SK-N-MC (cell line): ENCODE measurements around the gene ABCA8.

Experiments
- DNase-seq: peaks from one replicate; pipeline ENCODE4 v3.0.0-alpha.2; 2011; ENCODE audit warnings: low read depth, low spot score
- H3K27ac ChIP-seq: fragments of 200-600 bp; sonication (generic); 2 replicates; pipeline ENCODE4 v1.5.1; 2016; ENCODE audit warnings: mixed run types
- H3K36me3 ChIP-seq: fragments of 200-600 bp; sonication (generic); 2 replicates; pipeline ENCODE4 v1.6.1; 2017; ENCODE audit warnings: antibody characterized with exemption, low read length, mixed read lengths; ENCODE audit not compliant: insufficient read depth
- H3K4me3 ChIP-seq: fragments of 200-600 bp; sonication (generic); 2 replicates; pipeline ENCODE4 v1.5.1; 2016
- H3K9ac ChIP-seq: fragments of 200-600 bp; sonication (generic); 2 replicates; pipeline ENCODE4 v1.8.0; 2017; ENCODE audit warnings: mixed run types, mixed read lengths; ENCODE audit not compliant: insufficient read length
- H3K9me3 ChIP-seq: fragments of 200-600 bp; sonication (generic); 2 replicates; pipeline ENCODE4 v1.6.1; 2017; ENCODE audit warnings: low read depth, mild to moderate bottlenecking, antibody characterized with exemption, low read length, moderate library complexity, mixed read lengths
- EZH2 ChIP-seq: fragments of 200-600 bp; sonication (generic); IDR thresholded peaks from one replicate; pipeline ENCODE4 v1.6.1; 2017; ENCODE audit warnings: antibody characterized with exemption
- FOXP2 ChIP-seq: optimal IDR thresholded peaks from 2 replicates; pipeline ENCODE3; 2011; ENCODE audit warnings: mild to moderate bottlenecking, moderate library complexity; ENCODE audit not compliant: insufficient read depth; ENCODE audit errors: extremely low read length, control extremely low read depth
- POLR2AphosphoS5 ChIP-seq: IDR thresholded peaks from 2 replicates; pipeline ENCODE4 v1.6.1; 2012; ENCODE audit warnings: mild to moderate bottlenecking, low read depth, low read length, borderline replicate concordance

Gene ABCA8

GRCh38 chr17:68819465-68819864 lies 135.7 kb downstream of the ABCA8 start:
- H3K27ac ChIP-seq, result no peak overlapping the region
- TF ChIP-seq POLR2AphosphoS5 (no peak), EZH2 (no peak), FOXP2 (no peak)
- no peak overlapping the region for H3K9ac ChIP-seq
- no peak overlapping the region for H3K4me3 ChIP-seq
- no peaks in the 10 kb centered on the region for H3K9me3 ChIP-seq
- DNase-seq, result no peak
- H3K36me3 ChIP-seq, result no peaks in the 10 kb centered on the region
